Esophagus muscularis mucosa (tissue), 4 donors: ENCODE results near the gene PACSIN2. TPM values are rescaled to one million over a fixed set of nuclear protein-coding genes. Genes with fewer than 3 reads are reported as not detected.
"Not testable (repeated sequence)": the region's sequence is repeated elsewhere in the genome, so short reads cannot be mapped to it uniquely, and the experiment has no call there.

Experiments
- DNase-seq: peaks from one replicate; pipeline ENCODE4 v3.0.0-alpha.2; 2017; ENCODE audit errors: extremely low spot score
- H3K27ac ChIP-seq, 4 donors: fragments of 200-600 bp; sonication (generic); replicated peaks in 1 of 4; 1 replicate in 3 of 4; 2 replicates in 1 of 4; pipeline ENCODE4 v1.5.1; 2016 to 2019; ENCODE audit warnings: mild to moderate bottlenecking in 1 of 4
- H3K27me3 ChIP-seq, 4 donors: fragments of 200-600 bp; sonication (generic); one replicate each; pipeline versions ENCODE4 v1.5.1 to v1.6.0; 2016 to 2019
- H3K36me3 ChIP-seq, 4 donors: fragments of 200-600 bp; sonication (generic); one replicate each; pipeline ENCODE4 v1.5.1; 2016 to 2019
- H3K4me1 ChIP-seq, 4 donors: fragments of 200-600 bp; sonication (generic); one replicate each; pipeline ENCODE4 v1.5.1; 2016 to 2019
- H3K4me3 ChIP-seq, 4 donors: fragments of 200-600 bp; sonication (generic); 1 replicate in 2 of 4; 2 replicates in 2 of 4; pipeline ENCODE4 v1.5.1; 2016 to 2019; ENCODE audit warnings: mild to moderate bottlenecking in 4 of 4, moderate library complexity in 1 of 4
- H3K9me3 ChIP-seq, 4 donors: fragments of 200-600 bp; sonication (generic); 1 replicate in 3 of 4; 2 replicates in 1 of 4; pipeline ENCODE4 v1.5.1; 2016 to 2019
- CTCF ChIP-seq, 3 experiments: fragments of 200-600 bp in 2 of 3; fragments of 450-650 bp in 1 of 3; sonication (generic) in 2 of 3; IDR thresholded peaks; one replicate each; pipeline ENCODE4 v1.5.1; 2017 to 2019; ENCODE audit warnings: antibody characterized with exemption in 3 of 3, mild to moderate bottlenecking in 2 of 3, moderate library complexity in 1 of 3
- EP300 ChIP-seq: sonication (generic); formaldehyde crosslinking; IDR thresholded peaks from one replicate; pipeline ENCODE4 v1.6.1; 2017; ENCODE audit warnings: antibody characterized with exemption
- POLR2A ChIP-seq: fragments of 450-650 bp; IDR thresholded peaks from one replicate; pipeline ENCODE4 v1.6.1; 2017; ENCODE audit warnings: antibody characterized with exemption, moderate library complexity, mild to moderate bottlenecking, low read depth
- POLR2AphosphoS5 ChIP-seq, 2 donors: sonication (generic); formaldehyde crosslinking; IDR thresholded peaks; one replicate each; pipeline ENCODE4 v1.6.1; 2017; ENCODE audit warnings: antibody characterized with exemption in 2 of 2
- WGBS: methylation state at CpG from one replicate; pipeline ENCODE4 v1.1.5; 2018; 5-methylcytosine and 5-hydroxymethylcytosine counted together
- intact Hi-C: fragments of 100-400 bp; cut with DNase I; formaldehyde crosslinking; loops from one replicate; pipeline ENCODE4 v1.15.1; 2023
- total RNA-seq, 4 donors: library from RNA; depleted of rRNA; stranded (reverse); fragments of >200 nt; gene quantifications; one replicate each; pipeline versions ENCODE4 v1.1.0 to v1.2.1, GENCODE V29; 2016

PACSIN2 gene
- total RNA-seq, 4 donors from 2014 or later: 91.1 to 147 (median 116) TPM

GRCh38 chr22:42972649-42973535 lies 42.1 kb downstream of the PACSIN2 start:
- intact Hi-C loops: no loop called here
- DNase-seq: no peak
- H3K9me3 ChIP-seq: no peaks in the 10 kb centered on the region
- peak overlapping the region; percentile 0 to 83 (median 54) for H3K27ac ChIP-seq
- H3K4me1 ChIP-seq: peaks cover 45 to 88% (median 79%) of the 10 kb centered on the region in 4 donors
- H3K36me3 ChIP-seq: no peaks in the 10 kb centered on the region
- H3K27me3 ChIP-seq: no peaks in the 10 kb centered on the region
- no peak overlapping the region for H3K4me3 ChIP-seq
- TF ChIP-seq EP300: no peak
- no peak for TF ChIP-seq CTCF (IDR thresholded peaks at IDR 0.05)
- TF ChIP-seq POLR2AphosphoS5 (IDR thresholded peaks at IDR 0.05): no peak
- TF ChIP-seq POLR2A: no peak
- 72% methylated on average over 10 of the region's 10 CpGs for WGBS

- Histone ChIP-seq H3K4me3 (peak overlapping the region; percentile 16 to 39 (median 32)), H3K4me1 (peaks cover 44 to 95% (median 82%) of the 10 kb centered on the region in 4 donors), H3K27ac (peak overlapping the region; percentile 71 to 83 (median 76))
- no CpG with 5 or more reads among the region's 25 CpGs for WGBS
- H3K9me3 ChIP-seq, intact Hi-C loops, H3K36me3 ChIP-seq, H3K27me3 ChIP-seq, DNase-seq: not testable (repeated sequence)
These were observed 43.5 kb downstream of the PACSIN2 start for GRCh38 chr22:42971473-42971860.

- no peaks in the 10 kb centered on the region for H3K9me3 ChIP-seq
- H3K27ac ChIP-seq: peak overlapping the region; percentile 71 to 83 (median 76)
- peaks cover 37 to 99% (median 85%) of the 10 kb centered on the region in 4 donors for H3K4me1 ChIP-seq
- TF ChIP-seq CTCF (IDR thresholded peaks at IDR 0.05): no peak
- TF ChIP-seq EP300: no peak
- no peak for TF ChIP-seq POLR2AphosphoS5 (IDR thresholded peaks at IDR 0.05)
- no peak for TF ChIP-seq POLR2A
- 90% methylated on average over 5 of the region's 5 CpGs for WGBS
- no peaks in the 10 kb centered on the region for H3K27me3 ChIP-seq
- H3K36me3 ChIP-seq: no peaks in the 10 kb centered on the region
- no peak overlapping the region for H3K4me3 ChIP-seq
- intact Hi-C loops: no loop called here
- no peak for DNase-seq
These were observed 44.9 kb downstream of the PACSIN2 start for GRCh38 chr22:42970029-42970428.

GRCh38 chr22:42969348-42969975 lies 45.5 kb downstream of the PACSIN2 start:
- no peak for DNase-seq
- WGBS: 62% methylated on average over 12 of the region's 12 CpGs
- intact Hi-C loops: no loop called here
- Histone ChIP-seq H3K27me3 (no peaks in the 10 kb centered on the region), H3K27ac (peak overlapping the region; percentile 71 to 83 (median 76)), H3K4me3 (no peak overlapping the region), H3K4me1 (peaks cover 35 to 100% (median 86%) of the 10 kb centered on the region in 4 donors), H3K9me3 (no peaks in the 10 kb centered on the region), H3K36me3 (no peaks in the 10 kb centered on the region)
- TF ChIP-seq CTCF (IDR thresholded peaks at IDR 0.05): no peak
- no peak for TF ChIP-seq POLR2AphosphoS5 (IDR thresholded peaks at IDR 0.05)
- no peak for TF ChIP-seq POLR2A
- TF ChIP-seq EP300: no peak

GRCh38 chr22:42967933-42968332 lies 47.0 kb downstream of the PACSIN2 start:
- Histone ChIP-seq H3K9me3 (no peaks in the 10 kb centered on the region), H3K27me3 (no peaks in the 10 kb centered on the region), H3K4me3 (no peak overlapping the region), H3K27ac (peak overlapping the region; percentile 55 to 83 (median 76)), H3K36me3 (no peaks in the 10 kb centered on the region), H3K4me1 (peaks cover 24 to 96% (median 83%) of the 10 kb centered on the region in 4 donors)
- DNase-seq: no peak
- intact Hi-C loops: no loop called here
- WGBS: 74% methylated on average over 6 of the region's 8 CpGs
- TF ChIP-seq POLR2A (no peak), CTCF (IDR thresholded peaks at IDR 0.05) (peak in 2 of 3 experiments; percentile 19 to 44), POLR2AphosphoS5 (IDR thresholded peaks at IDR 0.05) (no peak), EP300 (no peak)
